Upper lobe of left lung (tissue), 6 donors: Measurements from ENCODE around the gene CNTRL. TPM values are rescaled to one million over a fixed set of nuclear protein-coding genes. Genes with fewer than 3 reads are reported as not detected.

ENCODE experiments used
- ATAC-seq, 2 donors: fragments of 200-7000 bp; cut with Tn5 transposase; one replicate each; pipeline ENCODE4 v1.9.1; 2022; ENCODE audit warnings: mild to moderate bottlenecking in 2 of 2, moderate library complexity in 2 of 2; ENCODE audit not compliant: low FRiP score in 2 of 2
- DNase-seq, 2 donors: peaks; one replicate each; pipeline ENCODE4 v3.0.0-alpha.2; 2019 to 2020
- H3K27ac ChIP-seq, 4 donors: fragments of 200-600 bp; sonication (generic); one replicate each; pipeline ENCODE4 v1.5.1; 2016 to 2019
- H3K27me3 ChIP-seq, 4 donors: fragments of 200-600 bp; sonication (generic); one replicate each; pipeline ENCODE4 v1.5.1; 2017 to 2019
- H3K36me3 ChIP-seq, 4 donors: fragments of 200-600 bp; sonication (generic); one replicate each; pipeline ENCODE4 v1.5.1; 2016 to 2019
- H3K4me1 ChIP-seq, 4 donors: fragments of 200-600 bp; sonication (generic); one replicate each; pipeline ENCODE4 v1.5.1; 2018 to 2019
- H3K4me3 ChIP-seq, 4 donors: fragments of 200-600 bp; sonication (generic); one replicate each; pipeline ENCODE4 v1.5.1; 2017 to 2019; ENCODE audit warnings: mild to moderate bottlenecking in 2 of 4, moderate library complexity in 1 of 4
- H3K9me3 ChIP-seq, 4 donors: fragments of 200-600 bp; sonication (generic); one replicate each; pipeline ENCODE4 v1.5.1; 2018 to 2019
- EP300 ChIP-seq, 4 donors: sonication (generic); formaldehyde crosslinking; IDR thresholded peaks; one replicate each; pipeline ENCODE4 v1.5.1; 2017; ENCODE audit warnings: antibody characterized with exemption in 4 of 4, control low read depth in 2 of 4
- POLR2A ChIP-seq, 4 donors: fragments of 450-650 bp; IDR thresholded peaks; one replicate each; pipeline ENCODE4 v1.5.1; 2016 to 2017; ENCODE audit warnings: antibody characterized with exemption in 4 of 4, mild to moderate bottlenecking in 2 of 4
- POLR2AphosphoS5 ChIP-seq, 2 donors: sonication (generic); formaldehyde crosslinking; IDR thresholded peaks; one replicate each; pipeline ENCODE4 v1.5.1; 2017; ENCODE audit warnings: antibody characterized with exemption in 2 of 2
- WGBS, 2 donors: methylation state at CpG; one replicate each; pipeline ENCODE4 v1.1.5; 2017 to 2018; 5-methylcytosine and 5-hydroxymethylcytosine counted together
- total RNA-seq, 6 donors: library from RNA; depleted of rRNA in 4 of 6; stranded (reverse); fragments of >200 nt in 4 of 6; gene quantifications; one replicate each; pipeline versions ENCODE4 v1.1.0 to v1.2.1, GENCODE V29; 2016 to 2021
- TF ChIP-seq, protein P1 (sequence below), 6 experiments: fragments of 450-650 bp in 4 of 6; fragments of 200-600 bp in 2 of 6; sonication (generic) in 2 of 6; IDR thresholded peaks; one replicate each; pipeline ENCODE4 v1.5.1; 2016 to 2019; ENCODE audit warnings: antibody characterized with exemption in 6 of 6
- donor health status: DM: no; HTN: no; CAD: no; lungs with moderate emphysema.
- donor health status: DM: no; HTN: yes; CAD: no; lungs with severe emphysema.

Gene CNTRL
- total RNA-seq, 6 donors from 2014 or later = 16.1 to 52.4 (median 20.4) TPM

DNA sequence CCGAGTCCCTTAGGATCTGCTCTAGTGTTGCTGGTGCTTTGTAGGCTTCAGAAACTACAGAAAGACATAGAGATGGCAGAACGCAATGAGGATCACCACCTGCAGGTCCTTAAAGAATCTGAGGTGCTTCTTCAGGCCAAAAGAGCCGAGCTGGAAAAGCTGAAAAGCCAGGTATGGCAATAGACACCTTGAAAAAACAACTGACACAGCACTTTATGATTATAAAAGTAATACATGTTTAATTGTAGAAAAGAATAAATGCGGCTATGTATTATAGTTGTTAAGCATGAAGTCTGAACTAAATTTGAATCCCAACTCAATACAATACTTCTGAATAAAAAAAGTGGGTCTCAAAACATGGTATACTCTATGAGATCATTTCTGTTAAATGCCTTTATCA lies 83.2 kb downstream of the CNTRL start:
- DNase-seq = no peak
- TF ChIP-seq POLR2A (IDR thresholded peaks at IDR 0.05) (no peak), POLR2AphosphoS5 (IDR thresholded peaks at IDR 0.05) (no peak), EP300 (IDR thresholded peaks at IDR 0.05) (no peak)
- TF ChIP-seq, protein P1, sequence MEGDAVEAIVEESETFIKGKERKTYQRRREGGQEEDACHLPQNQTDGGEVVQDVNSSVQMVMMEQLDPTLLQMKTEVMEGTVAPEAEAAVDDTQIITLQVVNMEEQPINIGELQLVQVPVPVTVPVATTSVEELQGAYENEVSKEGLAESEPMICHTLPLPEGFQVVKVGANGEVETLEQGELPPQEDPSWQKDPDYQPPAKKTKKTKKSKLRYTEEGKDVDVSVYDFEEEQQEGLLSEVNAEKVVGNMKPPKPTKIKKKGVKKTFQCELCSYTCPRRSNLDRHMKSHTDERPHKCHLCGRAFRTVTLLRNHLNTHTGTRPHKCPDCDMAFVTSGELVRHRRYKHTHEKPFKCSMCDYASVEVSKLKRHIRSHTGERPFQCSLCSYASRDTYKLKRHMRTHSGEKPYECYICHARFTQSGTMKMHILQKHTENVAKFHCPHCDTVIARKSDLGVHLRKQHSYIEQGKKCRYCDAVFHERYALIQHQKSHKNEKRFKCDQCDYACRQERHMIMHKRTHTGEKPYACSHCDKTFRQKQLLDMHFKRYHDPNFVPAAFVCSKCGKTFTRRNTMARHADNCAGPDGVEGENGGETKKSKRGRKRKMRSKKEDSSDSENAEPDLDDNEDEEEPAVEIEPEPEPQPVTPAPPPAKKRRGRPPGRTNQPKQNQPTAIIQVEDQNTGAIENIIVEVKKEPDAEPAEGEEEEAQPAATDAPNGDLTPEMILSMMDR (IDR thresholded peaks at IDR 0.05) = no peak
- Histone ChIP-seq H3K27ac (no peak overlapping the region), H3K4me3 (no peak overlapping the region), H3K27me3 (no peaks in the 10 kb centered on the region), H3K9me3 (no peaks in the 10 kb centered on the region), H3K4me1 (no peaks in the 10 kb centered on the region), H3K36me3 (peaks cover 6 to 81% (median 19%) of the 10 kb centered on the region in 4 donors)
- ATAC-seq = no peak
- 90 to 97% methylated on average over 4 of the region's 4 CpGs for WGBS, 2 donors

DNA sequence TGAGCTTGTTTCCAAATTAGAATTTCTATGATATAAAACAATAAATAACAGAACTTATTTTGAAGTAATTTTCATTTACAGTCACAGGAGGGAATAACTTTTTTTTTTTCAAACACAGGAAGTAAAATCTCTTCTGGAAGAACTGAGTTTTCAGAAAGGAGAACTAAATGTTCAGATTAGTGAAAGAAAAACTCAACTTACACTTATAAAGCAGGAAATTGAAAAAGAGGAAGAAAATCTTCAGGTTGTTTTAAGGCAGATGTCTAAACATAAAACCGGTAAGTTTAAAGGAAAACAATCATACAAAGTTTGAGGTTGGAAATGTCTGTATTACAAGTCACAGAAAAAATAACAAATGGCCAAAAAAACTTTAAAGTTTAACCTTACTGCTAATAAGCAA lies 85.3 kb downstream of the CNTRL start:
- TF ChIP-seq POLR2AphosphoS5 (IDR thresholded peaks at IDR 0.05) (no peak), POLR2A (IDR thresholded peaks at IDR 0.05) (no peak), EP300 (IDR thresholded peaks at IDR 0.05) (no peak)
- TF ChIP-seq, protein P1 (IDR thresholded peaks at IDR 0.05) = no peak
- Histone ChIP-seq H3K4me1 (no peaks in the 10 kb centered on the region), H3K27me3 (no peaks in the 10 kb centered on the region), H3K4me3 (no peak overlapping the region), H3K9me3 (no peaks in the 10 kb centered on the region), H3K27ac (peak overlapping the region in 3 of 4 donors; percentile 56 to 58 (median 57)), H3K36me3 (peaks cover 6 to 78% (median 12%) of the 10 kb centered on the region in 4 donors)
- WGBS, 2 donors = 57 to 69% methylated on average over 1 of the region's 1 CpG
- no peak for DNase-seq
- peak in 1 of 2 donors; percentile 40 for ATAC-seq

DNA sequence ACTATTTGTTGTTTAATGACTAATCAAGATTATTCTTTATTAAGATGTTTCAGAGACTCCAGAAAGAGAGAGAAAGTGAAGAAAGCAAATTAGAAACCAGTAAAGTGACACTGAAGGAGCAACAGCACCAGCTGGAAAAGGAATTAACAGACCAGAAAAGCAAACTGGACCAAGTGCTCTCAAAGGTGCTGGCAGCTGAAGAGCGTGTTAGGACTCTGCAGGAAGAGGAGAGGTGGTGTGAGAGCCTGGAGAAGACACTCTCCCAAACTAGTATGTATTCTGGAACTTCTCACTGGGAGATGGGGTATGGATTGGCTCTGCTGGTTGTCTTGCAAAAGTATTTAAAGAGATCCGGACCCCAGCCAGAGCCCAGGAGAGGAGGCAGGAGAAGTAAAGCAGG lies 93.3 kb downstream of the CNTRL start:
- H3K9me3 ChIP-seq = no peaks in the 10 kb centered on the region
- H3K4me1 ChIP-seq = peaks cover 3 to 15% (median 8%) of the 10 kb centered on the region in 4 donors
- H3K27me3 ChIP-seq = no peaks in the 10 kb centered on the region
- no peak for ATAC-seq
- TF ChIP-seq POLR2A (IDR thresholded peaks at IDR 0.05) (no peak), POLR2AphosphoS5 (IDR thresholded peaks at IDR 0.05) (no peak)
- TF ChIP-seq, protein P1 (IDR thresholded peaks at IDR 0.05) = no peak
- WGBS, 2 donors = 62 to 84% methylated on average over 2 of the region's 2 CpGs
- H3K4me3 ChIP-seq = no peak overlapping the region
- peak overlapping the region in 1 of 4 donors; percentile 37 for H3K27ac ChIP-seq
- H3K36me3 ChIP-seq = peaks cover 2 to 79% (median 27%) of the 10 kb centered on the region in 4 donors
- no peak for DNase-seq

DNA sequence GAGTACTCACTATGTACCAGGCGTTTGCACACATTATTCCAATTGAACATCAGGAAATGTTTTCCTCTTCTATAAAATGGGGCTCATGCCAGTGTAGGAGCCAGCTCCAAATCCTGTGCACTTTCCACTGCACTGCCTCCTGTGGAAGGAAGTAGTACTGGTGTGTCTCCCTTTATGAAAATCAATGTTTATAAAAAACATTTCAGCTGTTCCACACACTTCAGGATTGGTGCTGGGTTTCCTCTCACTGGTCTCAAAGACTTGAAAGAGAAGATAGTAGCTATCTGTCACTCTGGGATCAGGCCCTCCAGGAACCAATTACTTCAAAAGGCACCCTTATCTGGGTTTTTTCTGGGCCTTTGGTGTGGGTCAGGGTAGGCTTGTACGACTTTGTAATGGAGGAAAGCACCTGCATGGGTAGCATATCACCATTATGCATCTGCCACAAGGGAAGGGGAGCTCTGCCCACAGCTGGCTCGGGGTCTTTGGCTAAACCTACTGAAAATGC lies 94.4 kb downstream of the CNTRL start:
- Histone ChIP-seq H3K9me3 (no peaks in the 10 kb centered on the region), H3K4me1 (peaks cover 3 to 15% (median 8%) of the 10 kb centered on the region in 4 donors), H3K36me3 (peaks cover 2 to 85% (median 33%) of the 10 kb centered on the region in 4 donors), H3K4me3 (no peak overlapping the region), H3K27ac (peak overlapping the region in 1 of 4 donors; percentile 32), H3K27me3 (no peaks in the 10 kb centered on the region)
- DNase-seq = peak in 1 of 2 donors; percentile 28
- TF ChIP-seq, protein P1 (IDR thresholded peaks at IDR 0.05) = peak in 5 of 6 experiments; percentile 26 to 54 (median 30)
- no peak for TF ChIP-seq EP300 (IDR thresholded peaks at IDR 0.05)
- 60 to 73% methylated on average over 3 of the region's 3 CpGs for WGBS, 2 donors
- ATAC-seq = peak; percentile 57 to 83

DNA sequence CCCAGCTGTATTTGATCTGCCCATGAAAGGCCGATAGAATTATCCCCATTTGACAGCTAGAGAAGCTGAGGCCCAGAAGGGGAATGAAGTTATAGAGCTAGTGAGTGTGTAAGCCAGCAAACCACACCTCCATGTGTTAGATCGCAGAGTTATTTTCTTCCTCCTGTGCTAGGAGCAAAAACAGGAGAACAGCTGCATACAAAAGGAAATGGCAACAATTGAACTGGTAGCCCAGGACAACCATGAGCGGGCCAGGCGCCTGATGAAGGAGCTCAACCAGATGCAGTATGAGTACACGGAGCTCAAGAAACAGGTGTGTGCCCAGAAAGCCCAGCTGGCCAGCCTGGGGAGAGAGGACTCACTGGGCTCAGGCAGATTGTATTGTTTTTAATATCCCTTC lies 96.5 kb downstream of the CNTRL start:
- Histone ChIP-seq H3K4me1 (peaks cover 3 to 15% (median 8%) of the 10 kb centered on the region in 4 donors), H3K27ac (no peak overlapping the region), H3K36me3 (peaks cover 2 to 94% (median 42%) of the 10 kb centered on the region in 4 donors), H3K27me3 (no peaks in the 10 kb centered on the region), H3K9me3 (no peaks in the 10 kb centered on the region), H3K4me3 (no peak overlapping the region)
- TF ChIP-seq, protein P1 (IDR thresholded peaks at IDR 0.05) = no peak
- TF ChIP-seq POLR2AphosphoS5 (IDR thresholded peaks at IDR 0.05) (no peak), EP300 (IDR thresholded peaks at IDR 0.05) (no peak), POLR2A (IDR thresholded peaks at IDR 0.05) (no peak)
- DNase-seq (no peak), ATAC-seq (no peak)
- 90 to 96% methylated on average over 5 of the region's 5 CpGs for WGBS, 2 donors
